SW 1271 (cell line): ENCODE results near the gene MEAK7.

Experiments
- DNase-seq, 2 experiments: peaks; one replicate each; lab custom pipeline; 2025; lab: John Stamatoyannopoulos, UW

Gene MEAK7

GRCh38 chr16:84504420-84505248 is at the start of gene MEAK7:
MEAK7 (minus strand) TSS chr16:84504659; CDS start chr16:84498086, 6,573 bp downstream.
- peak; percentile 94 to 95 for DNase-seq

GRCh38 chr16:84553873-84554399 is 49.5 kb upstream of the MEAK7 start:
- no peak for DNase-seq

GRCh38 chr16:84552135-84552534 is 47.7 kb upstream of the MEAK7 start:
- no peak for DNase-seq

- DNase-seq = no peak
These were observed 45.6 kb upstream of the MEAK7 start for GRCh38 chr16:84550096-84550495.

- no peak for DNase-seq
These were observed 44.7 kb upstream of the MEAK7 start for GRCh38 chr16:84548971-84549844.

GRCh38 chr16:84548508-84548907 is 44.0 kb upstream of the MEAK7 start:
- DNase-seq = no peak

- no peak for DNase-seq
These were observed 43.1 kb upstream of the MEAK7 start for GRCh38 chr16:84547546-84548061.

GRCh38 chr16:84546669-84547545 is 42.4 kb upstream of the MEAK7 start:
- no peak for DNase-seq

GRCh38 chr16:84545114-84545737 is 40.8 kb upstream of the MEAK7 start:
- no peak for DNase-seq

- no peak for DNase-seq
These were observed 39.7 kb upstream of the MEAK7 start for GRCh38 chr16:84544031-84544773.

- DNase-seq = no peak
These were observed 38.8 kb upstream of the MEAK7 start for GRCh38 chr16:84543253-84543652.

- no peak for DNase-seq
These were observed 37.7 kb upstream of the MEAK7 start for GRCh38 chr16:84541999-84542817.

- no peak for DNase-seq
These were observed 35.7 kb upstream of the MEAK7 start for GRCh38 chr16:84540194-84540593.

GRCh38 chr16:84538222-84538840 is 33.9 kb upstream of the MEAK7 start:
- DNase-seq = no peak

GRCh38 chr16:84537491-84538151 is 33.2 kb upstream of the MEAK7 start:
- DNase-seq = no peak

- DNase-seq = no peak
These were observed 31.4 kb upstream of the MEAK7 start for GRCh38 chr16:84535851-84536250.

GRCh38 chr16:84535408-84535807 is 30.9 kb upstream of the MEAK7 start:
- DNase-seq = no peak

- no peak for DNase-seq
These were observed 30.4 kb upstream of the MEAK7 start for GRCh38 chr16:84534815-84535214.
